GM18519 (cell line): ENCODE results near the gene AIP.
"Not testable (repeated sequence)": the region's sequence is repeated elsewhere in the genome, so short reads cannot be mapped to it uniquely, and the experiment has no call there.

Source experiments
- ATAC-seq: cut with Tn5 transposase; IDR thresholded peaks from one replicate; pipeline ENCODE4 v1.9.1; 2021; ENCODE audit warnings: mild to moderate bottlenecking, moderate library complexity; ENCODE audit not compliant: unreplicated experiment, low FRiP score

Gene AIP

GRCh38 chr11:67468056-67468455, 14.8 kb upstream of the AIP start:
- ATAC-seq: no peak

GRCh38 chr11:67468456-67468758, 14.4 kb upstream of the AIP start:
- ATAC-seq: no peak

GRCh38 chr11:67468759-67469507, 13.9 kb upstream of the AIP start, which contains the start of gene TMEM134:
Gene TMEM134 (minus strand): TSS chr11:67469251. CDS start chr11:67469192, 59 bp downstream.
- peak; percentile 46 for ATAC-seq

- ATAC-seq: peak; percentile 6
Observed at GRCh38 chr11:67469508-67469811, 13.4 kb upstream of the AIP start.

GRCh38 chr11:67470337-67471002, 12.4 kb upstream of the AIP start:
- ATAC-seq: no peak

- ATAC-seq: no peak
Observed at GRCh38 chr11:67472882-67473281, 9.9 kb upstream of the AIP start.

GRCh38 chr11:67476692-67477091, 6.1 kb upstream of the AIP start:
- not testable (repeated sequence) for ATAC-seq

- ATAC-seq: not testable (repeated sequence)
Observed at GRCh38 chr11:67477344-67478050, 5.3 kb upstream of the AIP start.

- ATAC-seq: no peak
Observed at GRCh38 chr11:67482275-67482826, 475 bp upstream of the AIP start.

- ATAC-seq: no peak
Observed at GRCh38 chr11:67483831-67484665, 1.2 kb downstream of the AIP start.

GRCh38 chr11:67484847-67485311, 2.1 kb downstream of the AIP start:
- ATAC-seq: no peak

GRCh38 chr11:67485873-67486361, 3.1 kb downstream of the AIP start:
- not testable (repeated sequence) for ATAC-seq

- no peak for ATAC-seq
Observed at GRCh38 chr11:67486481-67487195, 3.8 kb downstream of the AIP start.

- no peak for ATAC-seq
Observed at GRCh38 chr11:67489203-67489884, 6.5 kb downstream of the AIP start.

GRCh38 chr11:67489885-67490726, 7.3 kb downstream of the AIP start:
- no peak for ATAC-seq

GRCh38 chr11:67490727-67491065, 7.9 kb downstream of the AIP start:
- no peak for ATAC-seq

GRCh38 chr11:67491276-67492068, 8.6 kb downstream of the AIP start:
- no peak for ATAC-seq
